Mucosa of rectum (tissue), 2 donors: ENCODE results near the gene KATNBL1.

Experiments used
- H3K27ac ChIP-seq, 2 donors: one replicate each; pipeline ENCODE4 v1.7.0; 2013; ENCODE audit warnings: inconsistent platforms in 2 of 2, low read depth in 2 of 2, low read length in 2 of 2
- H3K27me3 ChIP-seq, 2 donors: one replicate each; pipeline ENCODE4 v1.7.0; 2013; ENCODE audit warnings: low read length in 2 of 2; ENCODE audit not compliant: control insufficient read depth in 2 of 2, insufficient read depth in 2 of 2
- H3K36me3 ChIP-seq, 2 donors: one replicate each; pipeline ENCODE4 v1.7.0; 2013; ENCODE audit warnings: low read length in 2 of 2; ENCODE audit not compliant: control insufficient read depth in 2 of 2, insufficient read depth in 2 of 2
- H3K4me1 ChIP-seq, 2 donors: one replicate each; pipeline ENCODE4 v1.7.0; 2013; ENCODE audit warnings: low read length in 2 of 2, mild to moderate bottlenecking in 1 of 2; ENCODE audit not compliant: control insufficient read depth in 2 of 2, insufficient read depth in 2 of 2
- H3K4me3 ChIP-seq, 2 donors: one replicate each; pipeline ENCODE4 v1.7.0; 2013; ENCODE audit warnings: low read length in 2 of 2
- H3K9ac ChIP-seq, 2 donors: one replicate each; pipeline ENCODE4 v1.7.0; 2013; ENCODE audit warnings: low read length in 2 of 2, low read depth in 1 of 2, mild to moderate bottlenecking in 1 of 2
- H3K9me3 ChIP-seq, 2 donors: one replicate each; pipeline ENCODE4 v1.7.0; 2013; ENCODE audit warnings: low read length in 2 of 2; ENCODE audit not compliant: control insufficient read depth in 2 of 2
- donor health status: healthy.
- donor health status: Normal muscosa, but diverticular disease.

Gene KATNBL1, protein sequence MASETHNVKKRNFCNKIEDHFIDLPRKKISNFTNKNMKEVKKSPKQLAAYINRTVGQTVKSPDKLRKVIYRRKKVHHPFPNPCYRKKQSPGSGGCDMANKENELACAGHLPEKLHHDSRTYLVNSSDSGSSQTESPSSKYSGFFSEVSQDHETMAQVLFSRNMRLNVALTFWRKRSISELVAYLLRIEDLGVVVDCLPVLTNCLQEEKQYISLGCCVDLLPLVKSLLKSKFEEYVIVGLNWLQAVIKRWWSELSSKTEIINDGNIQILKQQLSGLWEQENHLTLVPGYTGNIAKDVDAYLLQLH

DNA sequence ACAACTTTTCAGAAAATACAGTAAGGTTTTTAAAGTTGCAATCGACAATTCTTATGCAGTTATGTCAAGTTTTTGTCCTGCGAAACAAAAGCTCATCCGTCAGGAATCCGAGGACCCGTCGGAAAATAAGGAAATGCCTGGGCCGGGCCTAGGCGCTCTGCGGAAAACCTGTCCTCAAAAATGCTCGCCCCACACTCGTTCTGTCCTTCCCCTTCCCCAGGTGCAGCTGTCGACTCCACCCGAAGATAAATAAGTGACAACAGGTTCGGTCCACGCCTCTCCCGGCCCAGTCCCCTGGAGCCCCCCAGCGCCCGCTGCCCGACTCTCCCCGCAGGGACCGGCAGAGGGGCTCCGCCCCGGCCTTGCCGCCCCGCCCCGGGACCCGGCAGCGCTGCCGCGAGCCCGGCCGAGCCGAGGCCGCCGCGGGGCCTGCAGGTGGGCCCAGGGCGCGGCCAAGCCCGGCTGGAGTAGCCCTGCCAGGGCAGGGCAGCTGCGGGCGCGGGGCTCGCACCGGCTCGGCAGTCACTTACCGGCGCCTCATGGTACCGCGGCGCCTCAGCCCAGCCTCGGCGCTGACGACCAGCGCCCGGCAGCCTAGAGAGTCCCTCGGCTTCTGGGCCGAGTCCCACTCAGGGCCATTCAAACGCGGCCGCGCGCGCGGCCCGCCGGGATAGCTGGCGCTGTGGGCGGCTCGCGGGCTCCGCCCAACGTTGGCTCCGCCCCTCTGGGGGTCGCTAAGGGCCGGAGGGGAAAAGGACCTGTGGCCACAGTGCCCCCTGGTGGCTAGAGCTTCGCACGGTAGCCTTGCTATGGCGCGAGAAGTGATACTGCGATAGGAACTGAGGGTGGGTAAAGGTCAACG, at the start of gene KATNBL1:
Gene KATNBL1 (minus strand): TSS at position 676 of the 862 bp plus-strand sequence. CDS start 46,420 bp downstream, outside the sequence.
- peaks cover 5% of the 10 kb centered on the region in 2 donors for H3K4me1 ChIP-seq
- H3K4me3 ChIP-seq: peak within 1 kb of the TSS; percentile 81 to 87
- H3K27ac ChIP-seq: peak within 1 kb of the TSS; percentile 81 to 86
- no peaks in the 10 kb centered on the region for H3K9me3 ChIP-seq
- H3K9ac ChIP-seq: peak within 1 kb of the TSS; percentile 72 to 90
- H3K27me3 ChIP-seq: no peaks in the 10 kb centered on the region
- H3K36me3 ChIP-seq: no peaks in the 10 kb centered on the region

DNA sequence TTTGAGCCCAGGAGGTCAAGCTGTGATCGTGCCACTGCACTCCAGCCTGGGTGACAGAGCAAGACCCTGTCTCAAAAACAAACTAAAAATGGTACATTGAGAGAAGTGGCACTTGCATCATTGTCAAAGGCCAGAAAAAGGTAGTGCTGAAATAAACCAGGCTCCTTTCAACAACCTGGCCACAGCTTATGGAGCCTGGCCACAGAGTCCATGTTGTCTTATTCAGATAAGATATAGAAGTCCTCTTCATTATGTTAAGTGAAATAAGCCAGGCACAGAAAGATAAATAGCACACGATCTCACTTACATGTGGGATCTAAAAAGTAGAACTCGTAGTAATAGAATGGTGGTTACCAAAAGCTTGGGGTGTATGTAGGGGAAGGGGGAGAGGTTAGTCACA, 49.7 kb upstream of the KATNBL1 start:
- H3K27me3 ChIP-seq: no peaks in the 10 kb centered on the region
- H3K36me3 ChIP-seq: peaks cover 11 to 12% of the 10 kb centered on the region in 2 donors
- H3K4me3 ChIP-seq: no peak overlapping the region
- H3K27ac ChIP-seq: no peak overlapping the region
- H3K9me3 ChIP-seq: no peaks in the 10 kb centered on the region
- no peak overlapping the region for H3K9ac ChIP-seq
- no peaks in the 10 kb centered on the region for H3K4me1 ChIP-seq

DNA sequence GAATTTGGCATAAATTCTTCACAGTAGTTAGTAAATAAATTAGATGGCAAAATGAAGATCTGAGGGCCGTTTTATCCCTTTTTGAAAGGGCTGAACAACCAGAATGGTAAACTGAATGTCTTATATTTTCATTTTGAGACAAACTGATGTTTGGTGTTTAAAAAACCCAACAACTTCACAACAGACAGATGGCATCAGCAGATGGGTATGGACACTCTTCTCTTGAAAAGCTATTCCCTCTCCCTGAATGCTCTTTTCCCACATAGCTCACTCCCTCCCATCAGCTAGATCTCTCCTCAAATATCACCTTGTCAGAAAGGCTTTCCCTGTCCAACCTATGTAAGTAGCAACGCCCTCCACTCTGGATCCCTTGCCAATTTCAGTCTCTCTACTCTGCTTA, 48.3 kb upstream of the KATNBL1 start:
- no peak overlapping the region for H3K4me3 ChIP-seq
- peaks cover 23 to 25% of the 10 kb centered on the region in 2 donors for H3K36me3 ChIP-seq
- H3K27me3 ChIP-seq: no peaks in the 10 kb centered on the region
- H3K9me3 ChIP-seq: no peaks in the 10 kb centered on the region
- no peaks in the 10 kb centered on the region for H3K4me1 ChIP-seq
- no peak overlapping the region for H3K27ac ChIP-seq
- H3K9ac ChIP-seq: no peak overlapping the region

DNA sequence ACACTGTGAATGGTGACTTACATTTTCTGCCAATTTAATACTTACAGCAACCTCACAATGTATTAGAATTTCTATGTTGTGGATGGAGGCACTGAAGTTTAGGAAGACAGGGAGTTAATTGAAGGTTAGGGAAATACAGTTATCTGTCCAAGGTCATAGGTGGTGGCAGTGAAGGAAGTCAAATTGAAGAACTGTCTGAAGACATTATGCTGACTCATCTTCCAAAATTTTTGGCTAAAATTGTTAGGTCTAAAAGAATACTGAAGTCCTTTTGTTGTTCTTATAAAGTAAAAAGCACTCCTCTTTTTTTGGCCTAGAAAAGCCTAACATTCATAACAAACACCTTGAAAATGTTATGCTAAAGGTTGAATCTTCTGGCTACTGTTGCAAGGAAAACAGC, 42.6 kb upstream of the KATNBL1 start:
- H3K27me3 ChIP-seq: no peaks in the 10 kb centered on the region
- H3K4me3 ChIP-seq: no peak overlapping the region
- peaks cover 37 to 52% of the 10 kb centered on the region in 2 donors for H3K36me3 ChIP-seq

DNA sequence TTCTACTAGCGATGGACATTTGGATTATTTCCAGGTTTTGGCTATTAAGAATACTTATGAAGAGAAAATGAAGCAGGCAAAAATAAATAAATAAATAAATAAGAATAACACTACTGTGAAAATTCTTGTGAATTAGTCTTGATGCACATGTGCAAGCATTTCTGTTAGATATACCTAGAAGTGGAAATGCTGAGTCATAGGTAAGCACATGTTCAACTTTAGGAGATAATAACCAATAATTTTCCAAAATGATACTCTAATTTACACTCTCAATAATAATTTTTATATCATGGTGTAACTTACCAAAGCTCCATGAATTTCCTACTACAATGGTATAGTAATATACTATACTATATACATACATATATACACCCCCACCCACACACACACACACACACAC, 38.3 kb upstream of the KATNBL1 start:
- Histone ChIP-seq H3K27ac (no peak overlapping the region), H3K4me1 (no peaks in the 10 kb centered on the region), H3K9ac (no peak overlapping the region), H3K36me3 (peaks cover 31 to 50% of the 10 kb centered on the region in 2 donors), H3K9me3 (no peaks in the 10 kb centered on the region), H3K27me3 (no peaks in the 10 kb centered on the region), H3K4me3 (no peak overlapping the region)

More for the DNA sequence above, 42.6 kb upstream of the KATNBL1 start:
- no peaks in the 10 kb centered on the region for H3K9me3 ChIP-seq
- no peak overlapping the region for H3K27ac ChIP-seq
- H3K9ac ChIP-seq: no peak overlapping the region
- no peaks in the 10 kb centered on the region for H3K4me1 ChIP-seq

DNA sequence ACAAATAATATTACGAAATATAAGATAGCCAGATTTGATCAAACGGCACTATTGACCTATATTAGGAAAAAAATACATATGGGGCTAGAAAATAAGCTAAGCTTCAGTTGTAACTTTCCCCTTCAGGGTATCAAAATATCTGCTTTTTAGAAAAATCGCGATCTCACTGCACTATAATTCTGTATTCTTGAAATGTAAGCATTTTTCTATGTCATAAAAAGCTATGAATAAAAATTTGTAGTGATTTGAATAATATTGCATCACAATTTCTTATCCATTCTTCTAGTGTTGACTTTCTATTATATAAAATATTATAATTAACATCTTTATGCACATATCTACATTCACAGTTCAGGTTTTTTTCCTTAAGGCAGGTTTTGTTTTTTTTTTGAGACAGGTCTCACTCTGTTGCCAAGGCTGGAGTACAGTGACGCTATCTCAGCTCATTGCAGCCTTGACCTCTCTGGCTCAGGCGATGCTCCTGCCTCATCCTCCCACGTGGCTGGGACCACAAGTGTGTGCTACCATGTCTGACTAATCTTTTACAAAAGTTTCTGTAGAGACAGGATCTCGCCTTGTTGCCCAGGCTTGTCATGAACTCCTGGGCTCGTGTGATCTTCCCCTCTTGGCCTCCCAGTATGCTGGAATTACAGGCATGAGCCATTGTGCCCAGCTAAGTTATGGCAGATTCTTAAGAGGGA, 36.5 kb upstream of the KATNBL1 start:
- Histone ChIP-seq H3K4me3 (no peak overlapping the region), H3K36me3 (peaks cover 19 to 40% of the 10 kb centered on the region in 2 donors), H3K27me3 (no peaks in the 10 kb centered on the region), H3K9ac (no peak overlapping the region), H3K4me1 (no peaks in the 10 kb centered on the region), H3K27ac (no peak overlapping the region), H3K9me3 (no peaks in the 10 kb centered on the region)

DNA sequence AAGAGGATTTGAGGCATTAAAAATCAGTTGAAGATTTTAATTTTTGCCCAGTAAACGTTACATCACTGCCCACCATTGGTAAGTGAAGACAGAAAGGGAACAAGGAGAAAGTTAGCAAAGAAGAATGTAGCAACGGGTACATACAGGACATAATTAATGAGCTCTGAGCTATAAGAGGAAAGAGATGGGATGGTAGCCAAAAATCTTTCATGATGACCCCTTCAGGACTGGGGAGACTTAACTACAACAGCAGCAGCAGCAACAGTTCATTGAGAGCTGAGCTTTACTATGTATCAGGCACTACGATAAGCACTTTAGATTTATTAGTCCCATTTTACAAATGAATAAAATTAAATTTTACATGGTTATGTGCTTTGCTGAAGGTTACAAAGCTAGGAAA, 33.3 kb upstream of the KATNBL1 start:
- no peaks in the 10 kb centered on the region for H3K27me3 ChIP-seq
- H3K4me1 ChIP-seq: no peaks in the 10 kb centered on the region
- H3K27ac ChIP-seq: no peak overlapping the region
- no peak overlapping the region for H3K4me3 ChIP-seq
- no peaks in the 10 kb centered on the region for H3K9me3 ChIP-seq
- H3K36me3 ChIP-seq: peaks cover 24 to 34% of the 10 kb centered on the region in 2 donors
- no peak overlapping the region for H3K9ac ChIP-seq

DNA sequence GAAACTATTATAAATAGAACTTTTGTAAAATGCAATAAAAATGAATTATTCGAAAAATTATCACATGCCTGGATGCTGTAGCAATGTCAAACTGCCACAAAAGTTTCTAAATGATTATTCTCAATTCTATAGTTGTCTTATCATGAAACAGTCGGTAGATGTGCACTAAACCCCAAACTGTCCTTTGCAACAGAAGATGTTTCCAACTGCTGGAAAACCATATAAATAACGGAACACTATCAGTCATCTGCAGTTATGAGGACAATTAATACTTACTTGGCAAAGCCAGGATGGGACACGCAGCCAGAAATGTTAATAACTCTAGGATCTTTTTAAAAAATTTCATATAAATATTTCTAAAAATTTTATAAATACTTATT, 32.4 kb upstream of the KATNBL1 start:
- Histone ChIP-seq H3K4me3 (no peak overlapping the region), H3K36me3 (peaks cover 29 to 42% of the 10 kb centered on the region in 2 donors)

DNA sequence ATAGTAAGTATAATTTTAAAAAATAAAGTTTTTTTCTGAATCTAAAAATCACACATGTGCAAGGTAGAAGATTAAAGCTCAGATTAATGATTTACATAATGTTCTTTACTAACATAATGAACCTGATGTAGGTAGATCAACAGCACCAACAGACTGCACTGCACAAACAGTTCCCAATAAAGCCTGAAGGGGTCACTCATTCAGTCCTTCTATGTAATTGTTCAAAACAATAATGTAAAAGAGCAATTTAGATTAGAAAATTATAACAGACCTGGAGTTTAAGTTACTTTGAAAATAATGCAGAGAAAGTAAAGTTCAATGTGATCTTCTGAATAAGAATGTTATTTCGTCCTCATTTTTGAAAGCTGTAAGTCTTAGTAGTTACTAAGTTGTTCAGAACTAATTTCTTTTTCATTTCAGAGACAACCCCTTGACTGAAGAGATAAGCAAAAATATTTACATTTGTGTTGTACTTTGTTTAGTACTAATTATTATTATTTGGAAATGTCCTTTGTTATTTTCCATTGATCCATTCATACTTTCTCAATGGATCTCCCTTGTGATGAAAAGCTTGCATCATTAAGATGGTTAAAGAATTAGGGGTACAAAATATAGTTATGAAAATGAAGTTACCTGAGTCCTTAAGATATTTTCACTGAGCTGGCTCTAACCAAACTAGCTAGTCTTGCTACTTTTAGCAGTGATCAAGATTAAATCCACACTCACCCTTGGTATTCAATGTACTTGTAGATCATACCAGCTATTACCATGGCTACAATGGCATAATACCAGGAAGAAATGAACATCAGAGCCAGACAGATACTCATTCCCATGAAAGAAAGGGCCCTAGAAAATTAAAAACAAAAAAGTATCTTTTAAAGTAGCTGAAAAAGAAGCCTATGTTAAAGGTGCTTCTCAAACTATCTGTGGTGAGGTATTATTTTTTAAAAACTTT, 31.8 kb upstream of the KATNBL1 start:
- H3K9ac ChIP-seq: no peak overlapping the region

More for the DNA sequence above, 32.4 kb upstream of the KATNBL1 start:
- H3K27ac ChIP-seq: no peak overlapping the region
- H3K9me3 ChIP-seq: no peaks in the 10 kb centered on the region
- no peaks in the 10 kb centered on the region for H3K4me1 ChIP-seq
- no peaks in the 10 kb centered on the region for H3K27me3 ChIP-seq
- no peak overlapping the region for H3K9ac ChIP-seq

More for the DNA sequence above, 31.8 kb upstream of the KATNBL1 start:
- Histone ChIP-seq H3K36me3 (peaks cover 34 to 47% of the 10 kb centered on the region in 2 donors), H3K9me3 (no peaks in the 10 kb centered on the region), H3K4me3 (no peak overlapping the region), H3K27me3 (no peaks in the 10 kb centered on the region), H3K27ac (no peak overlapping the region), H3K4me1 (no peaks in the 10 kb centered on the region)
